A549 (cell line): Measurements from ENCODE around the gene CNTNAP5. TPM values are rescaled to one million over a fixed set of nuclear protein-coding genes. Genes with fewer than 3 reads are reported as not detected.

Experiments
- ATAC-seq, 2 experiments: fragments of 200-7000 bp in 1 of 2; fragments of >200 bp in 1 of 2; cut with Nextera tagmentation in 1 of 2; cut with Tn5 transposase in 1 of 2; 3 replicates each; pipeline versions ENCODE4 v1.8.0 to v1.9.1; 2018 to 2020; ENCODE audit warnings: mild to moderate bottlenecking in 1 of 2, moderate library complexity in 1 of 2
- CTCF ChIA-PET: fragments of 300-600 bp; sonication (Branson Sonifier 250); formaldehyde crosslinking; extraction: SDS; loops from one replicate; lab custom pipeline; 2021; ENCODE audit warnings: antibody characterized with exemption, inconsistent platforms; lab: Yijun Ruan, JAX
- POLR2A ChIA-PET: fragments of 350-600 bp; formaldehyde crosslinking; extraction: SDS; loops from one replicate; lab custom pipeline; 2021; ENCODE audit warnings: antibody characterized with exemption, inconsistent platforms; lab: Yijun Ruan, JAX
- DNase-seq, 2 experiments: peaks; one replicate each; pipeline versions ENCODE4 v3.0.0 to v3.0.0-alpha.2; 2011 to 2016; ENCODE audit warnings: low read depth in 1 of 2, low spot score in 1 of 2
- FAIRE-seq: peaks from 2 replicates; lab custom pipeline; 2011; peaks lifted over from hg19 to GRCh38; lab: Jason Lieb, UNC
- H3K27ac ChIP-seq, 2 experiments: fragments of >200 bp; sonication (Bioruptor Twin); formaldehyde crosslinking; 3 replicates each; pipeline ENCODE4 v1.5.1; 2016 to 2017
- H3K4me1 ChIP-seq: fragments of >200 bp; sonication (Bioruptor Twin); formaldehyde crosslinking; 3 replicates; pipeline ENCODE4 v1.6.1; 2016
- H3K4me2 ChIP-seq: fragments of >200 bp; sonication (Bioruptor Twin); formaldehyde crosslinking; 3 replicates; pipeline ENCODE4 v1.6.1; 2016
- H3K4me3 ChIP-seq: fragments of >200 bp; sonication (Bioruptor Twin); formaldehyde crosslinking; 3 replicates; pipeline ENCODE4 v1.5.1; 2016
- H3K9me3 ChIP-seq: fragments of >200 bp; sonication (Bioruptor Twin); formaldehyde crosslinking; 3 replicates; pipeline ENCODE4 v1.6.1; 2016
- CBX2 ChIP-seq: fragments of 200-600 bp; sonication (generic); IDR thresholded peaks from 2 replicates; pipeline ENCODE4 v1.6.1; 2016; ENCODE audit warnings: low read depth, mild to moderate bottlenecking, borderline replicate concordance
- CBX8 ChIP-seq: fragments of 200-600 bp; sonication (generic); IDR thresholded peaks from 2 replicates; pipeline ENCODE4 v1.6.1; 2016
- CEBPB ChIP-seq, 2 experiments: fragments of >200 bp in 1 of 2; sonication (Bioruptor Twin) in 1 of 2; formaldehyde crosslinking in 1 of 2; IDR thresholded peaks; 2 replicates each; pipeline ENCODE4 v1.6.1; 2012 to 2016
- CTCF ChIP-seq: fragments of >200 bp; sonication (Bioruptor Twin); formaldehyde crosslinking; IDR thresholded peaks from 3 replicates; pipeline ENCODE4 v1.5.1; 2016
- FOSL2 ChIP-seq, 2 experiments: fragments of 450-650 bp in 1 of 2; fragments of >200 bp in 1 of 2; sonication (Bioruptor Twin) in 1 of 2; formaldehyde crosslinking; IDR thresholded peaks; 2 replicates each; pipeline versions ENCODE4 v1.5.0 to v1.6.1; 2016 to 2020; ENCODE audit warnings: mild to moderate bottlenecking in 1 of 2, moderate library complexity in 1 of 2
- GATA3 ChIP-seq: IDR thresholded peaks from 2 replicates; pipeline ENCODE4 v1.6.1; 2012; ENCODE audit warnings: borderline replicate concordance
- HDAC2 ChIP-seq: fragments of 200-600 bp; sonication (generic); IDR thresholded peaks from 2 replicates; pipeline ENCODE4 v1.6.1; 2016
- HES2 ChIP-seq: fragments of >200 bp; sonication (Bioruptor Twin); formaldehyde crosslinking; IDR thresholded peaks from 2 replicates; pipeline ENCODE4 v1.6.1; 2016
- HEYL ChIP-seq: fragments of 250-450 bp; sonication (Bioruptor Pico); IDR thresholded peaks from 2 replicates; pipeline ENCODE4 v1.8.0; 2021; ENCODE audit warnings: mild to moderate bottlenecking, moderate library complexity
- JUN ChIP-seq, 2 experiments: fragments of >200 bp; sonication (Bioruptor Twin); formaldehyde crosslinking; IDR thresholded peaks; 2 replicates in 1 of 2; 3 replicates in 1 of 2; pipeline ENCODE4 v1.6.1; 2016 to 2017
- KDM5A ChIP-seq: fragments of 200-600 bp; sonication (generic); IDR thresholded peaks from 2 replicates; pipeline ENCODE4 v1.6.1; 2016; ENCODE audit warnings: antibody characterized with exemption, mild to moderate bottlenecking
- MYC ChIP-seq: IDR thresholded peaks from 2 replicates; pipeline ENCODE4 v1.6.1; 2012; ENCODE audit warnings: mild to moderate bottlenecking, inconsistent platforms, low read length, improper control_type of control experiment, borderline replicate concordance
- NPAS2 ChIP-seq: fragments of 250-450 bp; sonication (Bioruptor Pico); IDR thresholded peaks from 2 replicates; pipeline ENCODE4 v1.8.0; 2022; ENCODE audit warnings: mild to moderate bottlenecking, moderate library complexity, borderline replicate concordance
- NR3C1 ChIP-seq: fragments of >200 bp; sonication (Bioruptor Twin); formaldehyde crosslinking; IDR thresholded peaks from 3 replicates; pipeline ENCODE4 v1.6.1; 2017
- PHF8 ChIP-seq: fragments of 200-600 bp; sonication (generic); IDR thresholded peaks from 2 replicates; pipeline ENCODE4 v1.6.1; 2016; ENCODE audit warnings: low read depth, mild to moderate bottlenecking, antibody characterized with exemption, moderate library complexity, borderline replicate concordance
- POLR2AphosphoS2 ChIP-seq: conservative IDR thresholded peaks from 2 replicates; pipeline ENCODE4 v1.6.1; 2012; ENCODE audit warnings: low read length, improper control_type of control experiment, inconsistent platforms
- RARB ChIP-seq: fragments of 250-450 bp; sonication (Bioruptor Pico); IDR thresholded peaks from 2 replicates; pipeline ENCODE4 v1.8.0; 2021; ENCODE audit warnings: mild to moderate bottlenecking, moderate library complexity
- RFX5 ChIP-seq: fragments of 450-650 bp; IDR thresholded peaks from 2 replicates; pipeline ENCODE4 v1.7.1; 2014; ENCODE audit warnings: antibody characterized with exemption, mild to moderate bottlenecking, moderate library complexity
- SREBF2 ChIP-seq: fragments of 450-650 bp; IDR thresholded peaks from 2 replicates; pipeline ENCODE4 v1.6.1; 2014; ENCODE audit warnings: mild to moderate bottlenecking, moderate library complexity
- TFCP2L1 ChIP-seq: fragments of 250-450 bp; sonication (Bioruptor Pico); IDR thresholded peaks from 2 replicates; pipeline ENCODE4 v1.5.0; 2021; ENCODE audit warnings: mild to moderate bottlenecking
- USF2 ChIP-seq: fragments of 450-650 bp; IDR thresholded peaks from 2 replicates; pipeline ENCODE4 v1.6.1; 2014; ENCODE audit warnings: antibody characterized with exemption
- ZSCAN20 ChIP-seq: fragments of 250-450 bp; sonication (Bioruptor Pico); IDR thresholded peaks from 2 replicates; pipeline ENCODE4 v1.8.0; 2022; ENCODE audit warnings: mild to moderate bottlenecking, moderate library complexity
- WGBS: methylation state at CpG from one replicate; pipeline ENCODE4 v1.1.6; 2017; ENCODE audit errors: missing lambda C conversion rate; 5-methylcytosine and 5-hydroxymethylcytosine counted together
- polyA plus RNA-seq, 4 experiments: library from polyadenylated mRNA; depleted of rRNA in 3 of 4; stranded (reverse); fragments of >200 nt; fragmentation: RNase III in 1 of 4; extraction: RNeasy Plus Mini Kit Qiagen cat#74134 plus additional on column Dnase treatment in 1 of 4; gene quantifications; 2 replicates in 3 of 4; 3 replicates in 1 of 4; pipeline ENCODE4 v1.2.3, GENCODE V29; 2011 to 2017

Gene CNTNAP5
- polyA plus RNA-seq, 2 of the 4 experiments (the other 2 are of a cell fraction), result not detected

- Histone ChIP-seq H3K4me1 (no peaks in the 10 kb centered on the region), H3K4me3 (no peak overlapping the region), H3K4me2 (no peak overlapping the region), H3K27ac (no peak overlapping the region), H3K9me3 (no peaks in the 10 kb centered on the region; the same call in 2 of the 3 replicates)
- ChIA-PET POLR2A (no interaction called here), CTCF (no interaction called here)
- ATAC-seq, result no peak
- TF ChIP-seq HDAC2 (no peak), RFX5 (no peak), HEYL (CRISPR knock-in tag) (no peak), NPAS2 (CRISPR knock-in tag) (no peak), USF2 (no peak), CTCF (no peak)
- no peak for FAIRE-seq
- no peak for DNase-seq
- 6% methylated on average over 1 of the region's 1 CpG for WGBS
These were observed 292.5 kb downstream of the CNTNAP5 start for GRCh38 chr2:124317628-124318027.

- H3K4me1 ChIP-seq, result no peaks in the 10 kb centered on the region
- TF ChIP-seq GATA3 (no peak), HEYL (CRISPR knock-in tag) (no peak), HES2 (no peak), POLR2AphosphoS2 (no peak), NPAS2 (CRISPR knock-in tag) (no peak), CBX8 (no peak), CBX2 (no peak), KDM5A (no peak), NR3C1 (no peak), RFX5 (no peak)
- TF ChIP-seq, all 56 proteins: peak for 0
- no peak for FAIRE-seq
These were observed 293.8 kb downstream of the CNTNAP5 start for GRCh38 chr2:124318913-124319312.

GRCh38 chr2:124319577-124319976 is 294.5 kb downstream of the CNTNAP5 start:
- Histone ChIP-seq H3K9me3 (no peaks in the 10 kb centered on the region), H3K4me2 (no peak overlapping the region), H3K4me1 (no peaks in the 10 kb centered on the region), H3K27ac (no peak overlapping the region), H3K4me3 (no peak overlapping the region)
- ATAC-seq, result no peak
- POLR2A ChIA-PET, result no interaction called here
- no peak for DNase-seq
- TF ChIP-seq SREBF2 (no peak), FOSL2 (IDR thresholded peaks at IDR 0.05) (no peak), FOSL2 (CRISPR knock-in tag; IDR thresholded peaks at IDR 0.05) (no peak), NR3C1 (no peak), HDAC2 (no peak), PHF8 (no peak)
- FAIRE-seq, result no peak
- CTCF ChIA-PET, result no interaction called here
- 3% methylated on average over 3 of the region's 3 CpGs for WGBS

More at GRCh38 chr2:124318913-124319312, 293.8 kb downstream of the CNTNAP5 start:
- WGBS, result 6% methylated on average over 2 of the region's 2 CpGs
- Histone ChIP-seq H3K27ac (no peak overlapping the region), H3K4me2 (no peak overlapping the region), H3K4me3 (no peak overlapping the region), H3K9me3 (no peaks in the 10 kb centered on the region)
- no peak for ATAC-seq
- CTCF ChIA-PET, result no interaction called here
- POLR2A ChIA-PET, result no interaction called here
- no peak for DNase-seq

GRCh38 chr2:124320051-124320688 is 295.1 kb downstream of the CNTNAP5 start:
- no peak for FAIRE-seq
- no peak overlapping the region for H3K4me2 ChIP-seq
- no peak overlapping the region for H3K4me3 ChIP-seq
- ChIA-PET CTCF (no interaction called here), POLR2A (no interaction called here)
- no peak for ATAC-seq
- WGBS, result 26% methylated on average over 5 of the region's 5 CpGs
- H3K27ac ChIP-seq, result no peak overlapping the region
- H3K4me1 ChIP-seq, result no peaks in the 10 kb centered on the region
- H3K9me3 ChIP-seq, result no peaks in the 10 kb centered on the region
- DNase-seq, result no peak
- TF ChIP-seq MYC, result no peak
- no peak for TF ChIP-seq TFCP2L1
- TF ChIP-seq PHF8, result no peak
- no peak for TF ChIP-seq POLR2AphosphoS2
- no peak for TF ChIP-seq RFX5
- no peak for TF ChIP-seq NR3C1
- no peak for TF ChIP-seq RARB (CRISPR knock-in tag)
- no peak for TF ChIP-seq GATA3
- TF ChIP-seq USF2, result no peak
- no peak for TF ChIP-seq CEBPB (IDR thresholded peaks at IDR 0.05)
- TF ChIP-seq JUN (IDR thresholded peaks at IDR 0.05), result no peak
- no peak for TF ChIP-seq CBX8
- TF ChIP-seq ZSCAN20 (CRISPR knock-in tag), result no peak
